Fibroblast of lung (primary cell): ENCODE data around the gene KLHDC4.

Experiments
- EZH2 ChIP-seq: IDR thresholded peaks from 2 replicates; pipeline ENCODE4 v1.5.1; 2012; ENCODE audit warnings: low read length, control low read depth, mild to moderate bottlenecking; ENCODE audit errors: missing control alignments
- TF ChIP-seq, protein P1 (sequence below), 2 donors: IDR thresholded peaks in 1 of 2; conservative IDR thresholded peaks in 1 of 2; 1 replicate in 1 of 2; 2 replicates in 1 of 2; pipeline ENCODE4 v1.5.1; 2011 to 2012; ENCODE audit warnings: low read length in 2 of 2, control low read depth in 1 of 2, inconsistent platforms in 1 of 2, low read depth in 1 of 2, mild to moderate bottlenecking in 1 of 2

DNA sequence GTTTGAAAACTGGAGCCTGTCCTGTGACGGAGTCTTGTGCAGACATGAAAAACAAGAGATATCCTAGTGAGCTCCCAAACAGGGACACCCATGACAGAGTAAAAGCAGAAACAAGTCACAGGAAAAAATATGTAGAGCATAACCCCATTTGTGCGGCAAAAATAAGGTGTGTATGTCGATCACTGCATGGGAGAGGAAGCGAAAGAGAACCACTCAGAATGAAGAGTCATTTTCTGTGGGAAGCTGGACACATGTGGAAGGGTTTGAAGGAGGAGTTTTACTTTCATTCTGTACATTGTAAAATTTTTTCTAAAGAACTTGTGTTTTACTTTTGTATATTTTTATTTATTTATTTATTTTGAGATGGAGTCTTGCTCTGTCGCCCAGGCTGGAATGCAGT, 91.4 kb downstream of the KLHDC4 start:
- TF ChIP-seq, protein P1, sequence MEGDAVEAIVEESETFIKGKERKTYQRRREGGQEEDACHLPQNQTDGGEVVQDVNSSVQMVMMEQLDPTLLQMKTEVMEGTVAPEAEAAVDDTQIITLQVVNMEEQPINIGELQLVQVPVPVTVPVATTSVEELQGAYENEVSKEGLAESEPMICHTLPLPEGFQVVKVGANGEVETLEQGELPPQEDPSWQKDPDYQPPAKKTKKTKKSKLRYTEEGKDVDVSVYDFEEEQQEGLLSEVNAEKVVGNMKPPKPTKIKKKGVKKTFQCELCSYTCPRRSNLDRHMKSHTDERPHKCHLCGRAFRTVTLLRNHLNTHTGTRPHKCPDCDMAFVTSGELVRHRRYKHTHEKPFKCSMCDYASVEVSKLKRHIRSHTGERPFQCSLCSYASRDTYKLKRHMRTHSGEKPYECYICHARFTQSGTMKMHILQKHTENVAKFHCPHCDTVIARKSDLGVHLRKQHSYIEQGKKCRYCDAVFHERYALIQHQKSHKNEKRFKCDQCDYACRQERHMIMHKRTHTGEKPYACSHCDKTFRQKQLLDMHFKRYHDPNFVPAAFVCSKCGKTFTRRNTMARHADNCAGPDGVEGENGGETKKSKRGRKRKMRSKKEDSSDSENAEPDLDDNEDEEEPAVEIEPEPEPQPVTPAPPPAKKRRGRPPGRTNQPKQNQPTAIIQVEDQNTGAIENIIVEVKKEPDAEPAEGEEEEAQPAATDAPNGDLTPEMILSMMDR (conservative IDR thresholded peaks at IDR 0.05 in 1 of 2, IDR thresholded peaks at IDR 0.05 in 1 of 2; ENCODE audit: low read depth in 1 of 2, low read length in 2 of 2): no peak
- no peak for TF ChIP-seq EZH2
